C4-2B (cell line): ENCODE results near the gene TAS1R1.
"Not testable (repeated sequence)": the region's sequence is repeated elsewhere in the genome, so short reads cannot be mapped to it uniquely, and the experiment has no call there.

Experiments used
- ZFX ChIP-seq: fragments of 450-650 bp; IDR thresholded peaks from 2 replicates; pipeline ENCODE4 v1.6.1; 2017
- TF ChIP-seq, protein P1 (sequence below): fragments of 450-650 bp; conservative IDR thresholded peaks from 2 replicates; pipeline ENCODE4 v1.5.1; 2017; ENCODE audit warnings: mild to moderate bottlenecking

DNA sequence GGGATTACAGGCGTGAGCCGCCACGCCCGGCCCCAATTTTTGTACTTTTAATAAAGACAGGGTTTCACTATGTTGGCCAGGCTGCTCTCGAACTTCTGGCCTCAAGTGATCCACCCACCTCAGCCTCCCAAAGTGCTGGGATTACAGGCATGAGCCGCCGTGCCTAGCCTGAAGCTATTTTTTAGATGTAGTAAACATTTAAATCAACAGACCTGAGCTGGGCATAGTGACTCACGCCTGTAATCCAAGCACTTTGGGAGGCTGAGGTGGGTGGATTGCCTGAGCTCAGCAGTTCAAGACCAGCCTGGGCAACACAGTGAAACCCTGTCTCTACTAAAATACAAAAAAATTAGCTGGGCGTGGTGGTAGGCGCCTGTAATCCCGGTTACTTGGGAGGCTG is 4.1 kb downstream of the TAS1R1 start:
- TF ChIP-seq, protein P1, sequence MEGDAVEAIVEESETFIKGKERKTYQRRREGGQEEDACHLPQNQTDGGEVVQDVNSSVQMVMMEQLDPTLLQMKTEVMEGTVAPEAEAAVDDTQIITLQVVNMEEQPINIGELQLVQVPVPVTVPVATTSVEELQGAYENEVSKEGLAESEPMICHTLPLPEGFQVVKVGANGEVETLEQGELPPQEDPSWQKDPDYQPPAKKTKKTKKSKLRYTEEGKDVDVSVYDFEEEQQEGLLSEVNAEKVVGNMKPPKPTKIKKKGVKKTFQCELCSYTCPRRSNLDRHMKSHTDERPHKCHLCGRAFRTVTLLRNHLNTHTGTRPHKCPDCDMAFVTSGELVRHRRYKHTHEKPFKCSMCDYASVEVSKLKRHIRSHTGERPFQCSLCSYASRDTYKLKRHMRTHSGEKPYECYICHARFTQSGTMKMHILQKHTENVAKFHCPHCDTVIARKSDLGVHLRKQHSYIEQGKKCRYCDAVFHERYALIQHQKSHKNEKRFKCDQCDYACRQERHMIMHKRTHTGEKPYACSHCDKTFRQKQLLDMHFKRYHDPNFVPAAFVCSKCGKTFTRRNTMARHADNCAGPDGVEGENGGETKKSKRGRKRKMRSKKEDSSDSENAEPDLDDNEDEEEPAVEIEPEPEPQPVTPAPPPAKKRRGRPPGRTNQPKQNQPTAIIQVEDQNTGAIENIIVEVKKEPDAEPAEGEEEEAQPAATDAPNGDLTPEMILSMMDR: not testable (repeated sequence)
- TF ChIP-seq ZFX: not testable (repeated sequence)
